ENCODE data around the gene ST8SIA1.
"Not testable (repeated sequence)": the region's sequence is repeated elsewhere in the genome, so short reads cannot be mapped to it uniquely, and the experiment has no call there.

Gene ST8SIA1

GRCh38 chr12:22334410-22335100 lies at the start of gene ST8SIA1:
Gene ST8SIA1 (minus strand): TSS chr12:22334707. CDS start chr12:22334232, 475 bp downstream.
- peak; percentile 35 for DNase-seq (ENCODE audit: low spot score)

DNA sequence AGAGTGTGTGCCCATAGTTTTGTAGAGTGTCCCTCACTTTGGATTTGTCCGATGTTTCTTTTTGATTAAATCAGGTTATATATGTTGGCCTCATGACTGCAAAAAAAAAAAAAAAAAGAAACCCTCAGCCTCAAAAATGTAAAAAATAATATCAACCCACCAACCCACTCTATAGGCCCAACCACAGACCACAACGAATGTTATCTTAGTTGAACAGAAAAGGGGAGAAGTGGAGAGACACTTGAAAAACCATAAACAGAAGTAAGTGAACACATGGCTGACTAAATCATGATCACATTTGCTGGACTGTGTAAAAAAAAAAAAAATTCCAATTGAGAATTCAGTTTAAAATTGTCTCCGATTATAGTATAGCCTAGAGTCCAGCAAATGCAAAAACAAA lies 45.5 kb upstream of the ST8SIA1 start:
- no peak for DNase-seq (ENCODE audit: low spot score)

- no peak for DNase-seq (ENCODE audit: low spot score)
Observed at GRCh38 chr12:22377731-22378496, 43.4 kb upstream of the ST8SIA1 start.

DNA sequence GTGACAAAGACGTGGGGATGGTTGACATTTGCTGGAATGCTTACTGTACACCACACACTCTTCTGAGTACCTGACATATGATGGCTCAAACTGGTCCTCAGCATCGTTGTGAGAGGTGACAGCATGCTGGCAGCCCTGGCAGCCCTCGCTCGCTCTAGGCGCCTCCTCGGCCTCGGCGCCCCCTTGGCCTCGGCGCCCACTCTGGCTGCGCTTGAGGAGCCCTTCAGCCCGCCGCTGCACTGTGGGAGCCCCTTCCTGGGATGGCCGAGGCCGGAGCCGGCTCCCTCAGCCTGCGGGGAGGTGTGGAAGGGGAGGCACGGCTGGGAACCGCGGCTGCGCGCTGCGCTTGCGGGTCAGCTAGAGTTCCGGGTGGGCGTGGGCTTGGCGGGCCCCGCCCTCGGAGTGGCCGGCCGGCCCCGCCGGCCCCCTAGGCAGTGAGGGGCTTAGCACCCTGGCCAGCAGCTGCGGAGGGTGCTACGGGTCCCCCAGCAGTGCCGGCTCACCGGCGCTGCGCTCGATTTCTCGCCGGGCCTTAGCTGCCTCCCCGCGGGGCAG lies 42.2 kb upstream of the ST8SIA1 start:
- not testable (repeated sequence) for DNase-seq (ENCODE audit: low spot score)

DNA sequence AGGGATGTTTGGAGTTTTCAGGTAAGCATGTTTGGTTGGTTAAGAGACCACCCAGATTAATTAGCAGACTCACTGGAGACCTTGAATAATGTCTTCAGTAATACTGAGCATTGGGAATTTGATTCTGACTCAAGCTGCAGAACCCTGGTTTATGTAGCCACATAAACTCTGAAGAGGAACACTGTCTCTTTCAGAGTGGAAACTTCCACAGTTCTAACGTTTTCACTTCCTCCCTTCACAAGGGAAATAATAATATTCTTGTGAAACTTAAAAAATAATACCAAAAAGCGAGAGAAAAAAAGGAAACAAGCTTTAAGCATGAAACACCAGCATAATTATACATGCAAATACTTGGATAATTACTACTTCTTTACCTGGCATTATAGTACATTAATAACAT lies 40.0 kb upstream of the ST8SIA1 start:
- DNase-seq (ENCODE audit: low spot score): no peak

DNA sequence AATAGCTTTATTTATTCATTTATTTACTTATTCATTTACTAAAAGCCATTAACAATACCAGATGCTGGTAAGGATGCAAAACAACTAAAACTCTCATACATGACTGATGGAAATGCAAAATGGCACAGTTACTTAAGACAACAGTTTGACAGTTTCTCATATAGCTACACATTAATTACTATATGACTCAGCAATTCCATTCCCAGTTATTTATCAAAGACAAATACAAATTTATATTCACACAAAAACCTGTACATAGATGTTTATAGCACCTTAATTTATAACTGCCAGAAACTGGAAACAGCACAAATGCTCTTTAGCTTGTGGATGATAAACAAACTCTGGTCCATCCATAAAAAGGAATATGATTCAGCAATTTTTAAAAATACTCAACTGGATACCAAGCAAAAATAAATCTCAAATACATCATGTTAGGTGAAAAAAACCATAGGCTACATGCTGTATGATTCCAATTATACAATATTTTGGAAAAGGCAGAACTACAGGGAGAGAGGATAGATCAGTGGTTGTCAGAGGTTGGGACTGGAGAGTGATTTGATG lies 37.9 kb upstream of the ST8SIA1 start:
- no peak for DNase-seq (ENCODE audit: low spot score)

GRCh38 chr12:22366181-22366580 lies 31.7 kb upstream of the ST8SIA1 start:
- DNase-seq (ENCODE audit: low spot score): no peak

DNA sequence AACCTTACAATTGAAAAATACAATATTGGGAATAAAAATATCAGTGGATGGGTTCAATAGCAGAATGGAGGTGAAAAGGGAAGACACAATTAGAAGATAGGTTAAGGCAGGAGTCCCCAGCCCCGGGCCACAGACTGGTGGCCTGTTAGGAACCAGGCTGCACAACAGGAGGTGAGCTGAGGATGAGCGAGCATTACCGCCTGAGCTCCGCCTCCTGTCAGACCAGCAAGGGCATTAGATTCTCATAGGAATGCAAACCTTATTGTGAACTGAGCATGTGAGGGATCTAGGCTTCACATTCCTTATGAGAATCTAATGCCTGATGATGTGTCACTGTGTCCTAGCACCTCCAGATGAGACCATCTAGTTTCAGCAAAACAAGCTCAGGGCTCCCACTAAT lies 27.3 kb upstream of the ST8SIA1 start:
- no peak for DNase-seq (ENCODE audit: low spot score)

GRCh38 chr12:22360774-22361173 lies 26.3 kb upstream of the ST8SIA1 start:
- no peak for DNase-seq (ENCODE audit: low spot score)

DNA sequence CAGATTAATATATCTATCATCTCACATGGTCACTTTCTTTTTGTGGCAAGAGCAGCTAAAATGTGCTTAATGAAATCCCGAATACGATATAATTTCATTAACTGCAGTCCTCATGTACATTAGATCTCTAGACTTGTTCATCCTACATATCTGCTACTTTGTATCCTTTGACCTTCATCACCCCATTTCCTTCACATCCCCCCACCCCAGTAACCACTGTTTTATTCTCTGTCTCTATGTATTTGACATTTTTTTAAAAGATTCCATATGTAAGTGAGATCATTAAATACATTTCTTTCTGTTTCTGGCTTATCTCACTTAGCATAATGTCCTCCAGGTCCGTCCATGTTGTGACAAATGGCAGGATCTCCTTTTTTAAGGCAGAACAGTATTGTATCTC lies 23.0 kb upstream of the ST8SIA1 start:
- DNase-seq (ENCODE audit: low spot score): no peak

- no peak for DNase-seq (ENCODE audit: low spot score)
Observed at GRCh38 chr12:22356231-22356630, 21.7 kb upstream of the ST8SIA1 start.

DNA sequence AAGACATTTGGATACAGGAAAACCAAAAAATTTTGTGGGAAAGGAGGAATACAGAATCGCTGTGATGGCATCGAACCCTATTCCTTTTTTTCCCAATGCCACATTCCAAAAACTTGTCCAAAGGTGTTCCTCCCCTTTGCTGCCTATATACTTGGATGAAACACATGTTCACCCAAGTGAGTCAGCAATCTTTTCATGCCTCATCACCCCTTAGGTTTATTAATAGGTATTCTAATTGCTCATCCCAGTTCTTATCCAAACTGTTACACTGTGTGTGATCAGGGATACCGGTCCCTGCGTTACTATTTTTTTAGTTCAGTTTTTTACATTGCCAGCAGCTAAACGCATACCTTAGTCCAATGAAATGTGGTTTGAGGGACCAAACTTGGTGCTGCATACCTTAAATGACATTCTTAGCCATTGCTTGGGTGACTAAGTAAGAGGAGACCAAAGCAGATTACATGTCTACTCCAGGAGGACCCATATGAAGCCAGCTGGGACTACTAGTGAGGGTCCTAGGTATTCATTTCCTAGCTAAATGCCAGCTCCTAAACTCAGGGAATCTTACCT lies 20.6 kb upstream of the ST8SIA1 start:
- DNase-seq (ENCODE audit: low spot score): no peak

GRCh38 chr12:22353615-22354325 lies 19.3 kb upstream of the ST8SIA1 start:
- no peak for DNase-seq (ENCODE audit: low spot score)

- no peak for DNase-seq (ENCODE audit: low spot score)
Observed at GRCh38 chr12:22350886-22351285, 16.4 kb upstream of the ST8SIA1 start.

DNA sequence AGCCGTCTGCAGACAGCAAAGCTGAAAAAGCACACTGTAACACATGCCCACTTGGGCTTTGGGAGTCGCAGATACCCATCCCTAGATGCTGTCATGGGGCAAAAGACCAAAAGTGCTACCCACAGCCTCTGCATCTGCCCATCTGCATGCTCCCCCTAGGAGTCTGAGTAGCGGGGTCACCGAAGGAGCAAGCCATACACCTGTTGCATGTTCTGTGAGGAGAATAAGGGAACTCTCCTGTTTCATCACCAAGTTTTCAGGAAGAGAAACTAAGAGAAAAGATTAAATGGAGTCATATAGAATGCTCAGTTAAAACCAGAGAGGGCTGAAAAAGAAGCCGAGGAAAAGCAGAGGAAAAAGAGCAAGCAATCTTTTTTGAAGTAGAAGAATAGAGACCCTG lies 13.7 kb upstream of the ST8SIA1 start:
- DNase-seq (ENCODE audit: low spot score): no peak

DNA sequence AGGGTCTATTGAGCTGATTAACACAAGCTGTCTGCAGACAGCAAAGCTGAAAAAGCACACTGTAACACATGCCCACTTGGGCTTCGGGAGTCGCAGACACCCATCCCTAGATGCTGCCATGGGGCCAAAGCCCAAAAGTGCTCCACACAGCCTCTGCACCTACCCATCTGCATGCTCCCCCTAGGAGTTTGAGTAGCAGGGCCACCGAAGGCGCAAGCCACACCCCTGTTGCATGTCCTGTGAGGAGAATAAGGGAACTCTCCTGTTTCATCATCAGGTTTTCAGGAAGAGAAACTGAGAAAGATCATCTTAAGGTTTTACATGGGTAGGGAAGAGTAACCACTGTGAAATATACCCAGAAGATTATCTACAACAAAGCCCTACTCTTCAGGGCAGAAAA lies 5.6 kb upstream of the ST8SIA1 start:
- no peak for DNase-seq (ENCODE audit: low spot score)

DNA sequence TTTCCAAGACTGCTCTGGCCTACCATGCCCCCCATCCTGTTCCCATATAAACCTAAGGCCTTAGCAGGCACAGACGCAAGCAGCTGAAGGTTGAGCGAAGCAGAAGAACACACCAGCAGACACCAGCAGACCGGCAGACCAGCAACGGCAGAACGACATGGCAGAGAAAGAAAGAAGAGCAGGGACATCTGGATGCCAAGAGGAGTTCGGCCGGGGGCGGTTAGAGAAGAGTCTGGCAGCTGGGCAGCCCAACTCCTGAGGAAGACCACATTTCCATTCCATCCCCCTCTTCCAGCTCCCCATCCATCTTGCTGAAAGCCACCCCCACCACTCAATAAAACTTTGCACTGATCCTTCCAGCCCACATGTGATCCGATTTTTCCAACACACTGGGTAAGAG lies 5.2 kb upstream of the ST8SIA1 start:
- no peak for DNase-seq (ENCODE audit: low spot score)

DNA sequence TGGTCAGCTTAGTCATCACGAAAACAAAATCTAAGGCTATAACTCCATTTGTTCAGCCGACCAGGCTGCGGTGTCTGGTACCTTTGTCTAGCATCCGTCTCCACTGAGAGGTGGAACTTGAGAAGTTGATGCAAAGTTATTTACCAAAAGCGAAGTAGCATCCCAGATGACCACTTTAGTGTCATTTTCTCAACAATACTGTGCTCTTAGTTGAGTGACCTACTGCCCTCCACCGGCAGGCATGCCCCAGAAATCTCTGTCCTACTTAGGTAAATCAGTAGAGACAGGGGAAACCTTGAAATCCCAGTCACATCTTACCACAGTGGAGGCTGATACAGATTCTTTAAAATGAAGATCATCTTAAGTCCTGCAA lies 1.3 kb upstream of the ST8SIA1 start:
- peak; percentile 26 for DNase-seq (ENCODE audit: low spot score)

DNA sequence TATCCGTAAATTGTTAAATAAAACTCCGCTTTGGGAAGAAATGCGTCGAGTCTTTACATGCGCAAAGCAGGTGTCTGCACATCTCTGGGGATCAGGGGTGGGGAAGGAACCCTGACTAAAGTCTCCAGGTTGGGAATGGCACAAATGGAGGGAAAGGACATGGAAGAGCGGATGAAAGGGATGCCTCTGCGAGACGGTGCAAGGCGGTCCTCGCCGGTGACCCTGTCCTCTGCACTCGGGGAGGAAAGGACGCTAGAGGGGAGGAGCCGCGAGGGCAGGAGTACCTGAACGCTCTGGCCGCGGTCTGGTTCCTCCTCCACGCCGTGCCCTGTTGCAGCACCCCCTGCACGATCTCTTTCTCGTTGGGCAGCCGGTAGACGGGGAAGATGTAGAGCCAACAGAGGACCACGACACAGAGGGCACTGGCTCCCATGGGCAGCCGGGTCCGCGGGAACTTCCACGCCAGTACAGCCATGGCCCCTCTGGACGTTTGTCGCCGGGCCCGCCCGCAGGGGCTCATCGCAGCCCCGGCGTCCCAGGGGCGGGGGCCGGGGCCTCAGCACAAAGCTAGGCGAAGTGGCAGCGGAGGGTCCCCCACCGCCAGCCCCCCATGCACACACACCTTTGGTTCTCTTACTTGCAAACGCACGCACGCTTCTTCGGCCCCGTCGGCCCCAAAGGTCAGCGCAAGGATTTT lies 646 bp downstream of the ST8SIA1 start:
- DNase-seq (ENCODE audit: low spot score): no peak

- peak; percentile 11 for DNase-seq (ENCODE audit: low spot score)
Observed at GRCh38 chr12:22333186-22333712, 1.3 kb downstream of the ST8SIA1 start.

DNA sequence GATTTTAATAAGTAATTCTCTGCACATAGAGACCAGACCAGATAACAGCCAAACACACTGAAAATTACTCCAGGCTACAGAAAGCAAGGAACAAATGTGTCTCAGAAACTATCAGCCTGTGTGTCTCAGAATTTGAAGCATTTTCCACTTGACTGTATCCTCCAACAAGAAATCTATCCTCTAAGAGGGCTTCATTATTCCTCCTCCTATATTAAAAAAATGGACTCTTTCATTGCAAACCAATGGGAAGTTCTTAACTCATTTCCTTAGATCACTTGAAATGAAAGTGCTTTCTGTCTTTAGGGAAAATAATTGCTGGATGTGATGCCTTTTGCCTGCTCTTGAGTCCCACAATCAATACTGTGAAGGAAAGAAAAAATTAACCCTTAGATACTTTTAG lies 2.3 kb downstream of the ST8SIA1 start:
- no peak for DNase-seq (ENCODE audit: low spot score)
